NCI-H82 treated with DMSO at 0.1 percent for 48 hours (cell line): Measurements from ENCODE around the gene ZNF865.
A peak's percentile ranks its signal among the peaks of the same experiment; 100 is the strongest.

Experiments
- DNase-seq: peaks from one replicate; lab custom pipeline; 2025; ENCODE audit not compliant: unreplicated experiment; lab: John Stamatoyannopoulos, UW

Gene ZNF865

GRCh38 chr19:55586976-55587668 is 18.3 kb upstream of the ZNF865 start:
- peak; percentile 80 for DNase-seq

GRCh38 chr19:55588738-55589137 is 16.7 kb upstream of the ZNF865 start:
- no peak for DNase-seq

- no peak for DNase-seq
Observed at GRCh38 chr19:55590109-55590508, 15.3 kb upstream of the ZNF865 start.

- no peak for DNase-seq
Observed at GRCh38 chr19:55590617-55591016, 14.8 kb upstream of the ZNF865 start.

- no peak for DNase-seq
Observed at GRCh38 chr19:55591555-55591954, 13.9 kb upstream of the ZNF865 start.

- no peak for DNase-seq
Observed at GRCh38 chr19:55592391-55593090, 12.9 kb upstream of the ZNF865 start.

- no peak for DNase-seq
Observed at GRCh38 chr19:55593096-55593772, 12.2 kb upstream of the ZNF865 start.

- no peak for DNase-seq
Observed at GRCh38 chr19:55594996-55595545, 10.4 kb upstream of the ZNF865 start.

GRCh38 chr19:55596304-55596703 is 9.1 kb upstream of the ZNF865 start:
- DNase-seq = no peak

- DNase-seq = no peak
Observed at GRCh38 chr19:55597501-55597921, 7.9 kb upstream of the ZNF865 start.

- DNase-seq = no peak
Observed at GRCh38 chr19:55598034-55598433, 7.4 kb upstream of the ZNF865 start.

- peak; percentile 91 for DNase-seq
Observed at GRCh38 chr19:55598719-55599467, 6.6 kb upstream of the ZNF865 start.

GRCh38 chr19:55599468-55599841 is 6.0 kb upstream of the ZNF865 start, which contains the start of gene FIZ1:
TSS of gene FIZ1 (minus strand) at chr19:55599517. CDS start at chr19:55597865, 1,652 bp downstream.
- peak; percentile 98 for DNase-seq

- DNase-seq = peak; percentile 98
Observed at GRCh38 chr19:55599842-55600661, 5.4 kb upstream of the ZNF865 start, which contains the start of gene ZNF524. TSS of gene ZNF524 (plus strand) at chr19:55600288. CDS start at chr19:55602113, 1,825 bp downstream.

GRCh38 chr19:55600662-55601028 is 4.8 kb upstream of the ZNF865 start:
- DNase-seq = no peak

- DNase-seq = no peak
Observed at GRCh38 chr19:55601084-55601483, 4.4 kb upstream of the ZNF865 start.

GRCh38 chr19:55602104-55603001 is 3.1 kb upstream of the ZNF865 start:
- DNase-seq = no peak

- no peak for DNase-seq
Observed at GRCh38 chr19:55603115-55603514, 2.3 kb upstream of the ZNF865 start.
